Cardiac fibroblast (primary cell): ENCODE data around the gene ADGRL3.
"Not testable (repeated sequence)": the region's sequence is repeated elsewhere in the genome, so short reads cannot be mapped to it uniquely, and the experiment has no call there.

Experiments used
- DNase-seq, 2 donors: peaks; one replicate each; pipeline versions ENCODE4 v3.0.0 to v3.0.0-alpha.2; 2010; ENCODE audit warnings: low read depth in 2 of 2
- H3K4me3 ChIP-seq, 2 donors: replicated peaks in 1 of 2; 1 replicate in 1 of 2; 2 replicates in 1 of 2; pipeline ENCODE4 v1.5.1; 2011; ENCODE audit warnings: low read depth in 2 of 2, low read length in 2 of 2, mild to moderate bottlenecking in 2 of 2, moderate library complexity in 1 of 2
- CTCF ChIP-seq: IDR thresholded peaks from one replicate; pipeline ENCODE4 v1.5.1; 2011; ENCODE audit warnings: low read depth, mild to moderate bottlenecking, low read length, inconsistent platforms

ADGRL3 gene

GRCh38 chr4:61350932-61351331, 150.8 kb downstream of the ADGRL3 start:
- no peak for TF ChIP-seq CTCF
- no peak overlapping the region for H3K4me3 ChIP-seq
- no peak for DNase-seq

DNA sequence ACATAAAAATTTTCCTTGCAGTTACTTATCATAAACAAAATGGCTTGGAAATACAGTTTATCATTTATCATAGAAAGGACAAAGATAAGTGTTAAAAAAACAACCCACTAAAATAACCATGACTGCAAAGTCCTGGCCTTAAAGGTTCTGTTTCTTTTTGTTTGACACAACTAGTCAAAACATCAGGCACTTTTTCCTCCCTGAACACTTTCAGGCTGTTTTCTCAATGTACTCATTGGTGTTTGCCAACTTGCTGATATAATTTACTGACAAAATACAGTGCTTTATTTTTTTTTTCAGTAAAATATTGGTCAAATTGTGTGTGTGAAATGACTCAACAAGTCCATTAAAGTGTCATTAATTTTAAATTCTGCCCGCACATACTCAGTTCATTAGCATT, 156.6 kb downstream of the ADGRL3 start:
- no peak for TF ChIP-seq CTCF
- no peak overlapping the region for H3K4me3 ChIP-seq
- no peak for DNase-seq

GRCh38 chr4:61359301-61359700, 159.2 kb downstream of the ADGRL3 start:
- no peak for TF ChIP-seq CTCF
- no peak for DNase-seq
- H3K4me3 ChIP-seq, result no peak overlapping the region

DNA sequence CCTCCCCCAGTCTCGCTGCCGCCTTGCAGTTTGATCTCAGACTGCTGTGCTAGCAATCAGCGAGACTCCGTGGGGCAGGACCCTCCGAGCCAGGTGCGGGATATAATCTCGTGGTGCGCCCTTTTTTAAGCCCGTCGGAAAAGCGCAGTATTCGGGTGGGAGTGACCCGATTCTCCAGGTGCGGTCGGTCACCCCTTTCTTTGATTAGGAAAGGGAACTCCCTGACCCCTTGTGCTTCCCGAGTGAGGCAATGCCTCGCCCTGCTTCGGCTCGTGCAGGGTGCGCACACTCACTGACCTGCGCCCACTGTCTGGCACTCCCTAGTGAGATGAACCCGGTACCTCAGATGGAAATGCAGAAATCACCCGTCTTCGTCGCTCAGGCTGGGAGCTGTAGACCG, 172.7 kb downstream of the ADGRL3 start:
- not testable (repeated sequence) for DNase-seq, H3K4me3 ChIP-seq

DNA sequence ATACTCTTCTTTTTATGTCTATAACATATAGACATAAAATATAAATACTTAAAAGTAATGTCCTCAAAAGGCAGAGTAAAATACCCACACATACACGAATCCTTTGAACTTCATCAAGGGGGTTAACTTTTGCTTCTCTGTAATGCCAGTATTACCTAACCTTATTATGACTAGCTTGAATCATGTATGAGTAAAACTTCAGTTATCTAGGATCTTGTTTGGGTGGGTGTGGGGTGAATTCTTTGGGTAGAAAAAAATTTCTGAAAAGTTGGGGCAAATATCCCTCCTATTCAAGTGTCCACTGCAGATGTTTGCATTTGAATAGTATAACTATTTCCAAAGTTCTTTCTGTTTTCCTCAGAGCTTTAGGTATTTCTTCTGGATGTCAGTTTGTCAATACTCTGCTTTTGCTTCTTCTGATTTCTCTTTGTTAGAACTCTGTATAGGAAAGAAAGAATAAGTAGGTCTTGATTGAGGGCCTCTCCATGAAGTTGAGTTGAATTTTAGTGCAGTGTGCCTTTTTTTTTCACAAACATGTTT, 173.8 kb downstream of the ADGRL3 start:
- H3K4me3 ChIP-seq, result no peak overlapping the region
- no peak for TF ChIP-seq CTCF
- peak; percentile 34 to 82 for DNase-seq

GRCh38 chr4:61374447-61374891, 174.3 kb downstream of the ADGRL3 start:
- no peak overlapping the region for H3K4me3 ChIP-seq
- TF ChIP-seq CTCF, result no peak
- DNase-seq, result peak in 1 of 2 donors; percentile 82

DNA sequence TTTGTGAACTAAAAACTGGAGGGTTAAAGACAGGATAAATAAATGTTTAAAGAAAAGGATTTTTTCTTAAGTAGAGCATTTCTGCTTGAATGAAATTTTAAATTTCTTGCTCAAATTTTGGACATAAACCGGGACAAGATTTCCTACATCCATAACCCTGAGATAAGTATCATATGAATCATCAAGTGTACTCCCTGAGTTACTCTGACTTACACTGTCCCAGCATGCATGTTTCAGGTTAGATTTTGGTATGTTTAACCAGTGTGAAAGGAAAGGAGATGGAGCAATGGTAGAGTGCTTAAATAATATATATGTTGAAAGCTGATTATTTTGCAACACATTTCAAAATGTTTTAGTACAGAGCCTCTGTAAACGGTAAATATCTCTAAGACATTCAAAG, 175.2 kb downstream of the ADGRL3 start:
- no peak overlapping the region for H3K4me3 ChIP-seq
- TF ChIP-seq CTCF, result no peak
- peak in 1 of 2 donors; percentile 54 for DNase-seq
